Naive thymus-derived CD8-positive, alpha-beta T cell (primary cell): ENCODE measurements around the gene MACROD2. TPM values are rescaled to one million over a fixed set of nuclear protein-coding genes. Genes with fewer than 3 reads are reported as not detected.

Experiments used
- ATAC-seq, 2 donors: fragments of 150-1000 bp; cut with Tn5 transposase in 1 of 2; sonication (Bioruptor Pico), chemical (Tn5 transposase) in 1 of 2; 1 replicate in 1 of 2; 2 replicates in 1 of 2; pipeline ENCODE4 v1.10.0; 2021; ENCODE audit warnings: mild to moderate bottlenecking in 2 of 2, moderate library complexity in 2 of 2
- POLR2A ChIA-PET: fragments of 350-600 bp; sonication (Branson Sonifier 250); formaldehyde crosslinking; loops from one replicate; lab custom pipeline; 2021; ENCODE audit warnings: antibody characterized with exemption; lab: Charles Lee
- DNase-seq, 10 donors: peaks; one replicate each; pipeline versions ENCODE4 v3.0.0 to v3.0.0-alpha.2; 2020 to 2022
- H3K27ac Mint-ChIP-seq, 10 donors: one replicate each; pipeline ENCODE4 v1.8.0; 2020 to 2022; ENCODE audit warnings: mild to moderate bottlenecking in 10 of 10, mixed read lengths in 10 of 10, moderate library complexity in 4 of 10, inconsistent platforms in 1 of 10
- H3K27me3 Mint-ChIP-seq, 5 donors: one replicate each; pipeline ENCODE4 v1.8.0; 2021 to 2022; ENCODE audit warnings: mixed read lengths in 5 of 5
- H3K36me3 Mint-ChIP-seq, 3 donors: one replicate each; pipeline ENCODE4 v1.8.0; 2020 to 2022; ENCODE audit warnings: mixed read lengths in 3 of 3, mild to moderate bottlenecking in 2 of 3, inconsistent platforms in 1 of 3
- H3K4me1 Mint-ChIP-seq, 4 donors: one replicate each; pipeline ENCODE4 v1.8.0; 2021 to 2022; ENCODE audit warnings: mixed read lengths in 4 of 4
- H3K4me3 Mint-ChIP-seq, 10 donors: one replicate each; pipeline ENCODE4 v1.8.0; 2020 to 2022; ENCODE audit warnings: mild to moderate bottlenecking in 10 of 10, mixed read lengths in 10 of 10, moderate library complexity in 6 of 10, inconsistent platforms in 1 of 10
- H3K9me3 Mint-ChIP-seq, 9 donors: one replicate each; pipeline ENCODE4 v1.8.0; 2020 to 2022; ENCODE audit warnings: mixed read lengths in 9 of 9, mild to moderate bottlenecking in 3 of 9, inconsistent platforms in 1 of 9, moderate library complexity in 1 of 9
- polyA plus RNA-seq, 3 donors: library from polyadenylated mRNA; unstranded; fragments of 300-500 nt; fragmentation: Illumina TruSeq; gene quantifications; one replicate each; pipeline ENCODE4 v1.2.3, GENCODE V29; 2021
- total RNA-seq, 8 experiments: library from RNA in 2 of 8; stranded (reverse) in 2 of 8; gene quantifications; one replicate each; pipeline ENCODE4 v1.2.3 and lab custom pipeline; 2021 to 2026

The MACROD2 gene
- total and polyA plus RNA-seq, 5 experiments from 2014 or later, result 0.18 to 1.1 (median 0.60) TPM; not detected in 2

DNA sequence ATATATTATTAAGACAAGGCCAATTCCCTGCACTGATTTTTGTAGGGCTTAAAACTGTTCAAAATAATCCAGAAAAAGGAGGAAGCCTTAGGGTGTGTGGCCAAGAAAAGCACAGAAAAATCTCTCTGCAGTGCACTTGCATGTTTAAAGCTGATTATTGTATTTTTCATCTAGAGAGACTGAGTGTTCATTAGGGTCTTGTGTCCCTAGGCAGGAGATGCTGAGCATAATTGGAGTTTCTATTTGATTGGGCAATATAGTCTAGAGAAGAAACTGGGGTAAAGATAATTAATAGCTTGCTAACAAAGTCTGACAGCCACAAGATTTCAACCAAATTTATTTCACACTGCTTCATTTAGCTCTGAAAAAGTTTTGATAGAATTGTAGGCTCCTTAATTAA, 339.7 kb downstream of the MACROD2 start:
- no peak for DNase-seq
- no peak overlapping the region for H3K27ac Mint-ChIP-seq
- H3K27me3 Mint-ChIP-seq, result peaks cover 0 to 3% (median 0%) of the 10 kb centered on the region in 5 donors
- POLR2A ChIA-PET, result no interaction called here
- H3K36me3 Mint-ChIP-seq, result no peaks in the 10 kb centered on the region
- H3K4me3 Mint-ChIP-seq, result no peak overlapping the region
- peaks cover 0 to 5% (median 0%) of the 10 kb centered on the region in 9 donors for H3K9me3 Mint-ChIP-seq
- no peaks in the 10 kb centered on the region for H3K4me1 Mint-ChIP-seq
- ATAC-seq, result no peak

DNA sequence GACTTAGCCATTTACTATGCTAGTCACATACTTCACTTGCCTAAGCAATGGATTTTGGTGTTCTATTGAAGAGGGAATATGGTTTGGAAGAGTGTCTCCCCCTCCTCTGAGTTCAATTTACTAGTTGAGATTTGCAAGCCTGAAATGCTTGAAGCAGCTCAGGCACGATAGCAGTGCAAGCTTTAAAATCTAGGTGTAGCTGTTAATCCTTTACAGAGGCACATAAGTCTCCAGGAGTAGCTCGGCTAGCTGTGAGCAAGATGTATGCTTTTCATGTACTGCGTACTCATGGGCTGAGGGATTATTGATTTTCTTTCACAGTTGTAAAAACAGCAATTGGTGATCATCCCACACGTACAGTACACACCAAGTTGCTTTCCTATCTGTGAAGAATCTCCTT, 341.4 kb downstream of the MACROD2 start:
- Mint-ChIP-seq H3K4me3 (no peak overlapping the region), H3K4me1 (no peaks in the 10 kb centered on the region), H3K9me3 (peaks cover 0 to 8% (median 0%) of the 10 kb centered on the region in 9 donors), H3K27me3 (peaks cover 0 to 5% (median 0%) of the 10 kb centered on the region in 5 donors), H3K36me3 (no peaks in the 10 kb centered on the region), H3K27ac (no peak overlapping the region)
- ATAC-seq (no peak), DNase-seq (no peak)
- POLR2A ChIA-PET, result no interaction called here

DNA sequence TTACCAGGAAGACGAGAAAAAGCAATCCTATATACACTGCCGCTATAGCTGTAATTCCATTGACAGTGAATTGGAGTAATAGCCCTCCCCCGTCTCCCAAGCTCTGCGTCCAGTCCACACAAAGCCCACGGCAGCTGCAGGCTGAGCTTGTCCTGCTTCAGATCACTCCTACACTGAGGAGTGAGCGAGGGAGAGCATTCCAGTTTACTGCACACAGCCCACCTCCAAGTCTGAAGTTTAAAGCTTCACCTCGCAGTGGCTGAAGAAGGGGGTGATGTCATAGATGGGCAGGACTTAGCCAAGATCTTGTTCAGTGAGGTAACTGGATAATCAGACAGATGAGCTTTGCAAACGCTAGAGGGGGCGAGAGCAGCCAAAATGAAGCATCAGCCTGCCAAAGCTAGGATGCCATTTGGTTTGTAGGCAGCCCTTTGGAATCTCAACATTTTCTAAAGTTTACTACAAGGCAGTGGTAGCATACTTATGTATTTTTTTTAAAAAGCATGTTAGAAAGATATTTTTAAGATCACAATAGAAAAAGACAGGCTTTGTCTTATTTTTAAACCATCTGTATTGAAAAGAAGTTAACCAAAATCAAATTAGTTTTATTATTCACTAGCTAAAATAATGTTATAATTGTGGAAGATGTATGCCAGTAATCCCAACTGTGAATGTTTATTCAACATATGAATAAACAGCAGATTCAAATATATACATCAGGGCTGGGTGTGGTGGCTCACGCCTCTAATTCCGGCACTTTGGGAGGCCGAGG, 342.3 kb downstream of the MACROD2 start, which contains the start of gene FLRT3:
TSS of gene FLRT3 (minus strand) at position 213 of the 772 bp plus-strand sequence. CDS start 10,106 bp downstream, outside the sequence.
- ATAC-seq, result no peak
- no peak within 1 kb of the TSS for H3K27ac Mint-ChIP-seq
- no peak within 1 kb of the TSS for H3K4me3 Mint-ChIP-seq
- peaks cover 0 to 5% (median 0%) of the 10 kb centered on the region in 5 donors for H3K27me3 Mint-ChIP-seq
- no peaks in the 10 kb centered on the region for H3K36me3 Mint-ChIP-seq
- no peak for DNase-seq
- H3K9me3 Mint-ChIP-seq, result peaks cover 0 to 8% (median 0%) of the 10 kb centered on the region in 9 donors
- POLR2A ChIA-PET, result no interaction called here
- H3K4me1 Mint-ChIP-seq, result no peaks in the 10 kb centered on the region

DNA sequence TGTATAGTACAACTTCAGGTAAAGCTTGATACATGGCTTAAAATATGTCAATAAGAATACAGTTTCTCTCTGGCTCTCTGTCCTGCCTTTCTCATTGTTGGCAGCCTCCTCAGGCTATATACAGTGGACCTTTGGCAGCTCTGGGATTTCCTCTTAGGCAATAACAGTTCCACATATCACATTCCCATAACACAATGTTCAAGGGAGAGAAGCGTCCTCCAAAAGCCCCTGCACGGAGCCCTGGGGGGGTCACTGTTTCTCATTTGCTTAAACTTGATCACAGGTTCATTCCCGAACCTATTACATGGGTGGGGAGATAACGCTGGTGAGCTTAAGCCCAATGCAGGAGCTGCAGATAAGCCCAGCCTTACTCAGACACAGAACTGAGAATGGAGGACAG, 346.5 kb downstream of the MACROD2 start:
- DNase-seq (no peak), ATAC-seq (no peak)
- Mint-ChIP-seq H3K27ac (no peak overlapping the region), H3K9me3 (peaks cover 0 to 10% (median 1%) of the 10 kb centered on the region in 9 donors), H3K4me1 (no peaks in the 10 kb centered on the region), H3K4me3 (no peak overlapping the region), H3K36me3 (no peaks in the 10 kb centered on the region), H3K27me3 (peaks cover 0 to 5% (median 0%) of the 10 kb centered on the region in 5 donors)
- POLR2A ChIA-PET, result no interaction called here

DNA sequence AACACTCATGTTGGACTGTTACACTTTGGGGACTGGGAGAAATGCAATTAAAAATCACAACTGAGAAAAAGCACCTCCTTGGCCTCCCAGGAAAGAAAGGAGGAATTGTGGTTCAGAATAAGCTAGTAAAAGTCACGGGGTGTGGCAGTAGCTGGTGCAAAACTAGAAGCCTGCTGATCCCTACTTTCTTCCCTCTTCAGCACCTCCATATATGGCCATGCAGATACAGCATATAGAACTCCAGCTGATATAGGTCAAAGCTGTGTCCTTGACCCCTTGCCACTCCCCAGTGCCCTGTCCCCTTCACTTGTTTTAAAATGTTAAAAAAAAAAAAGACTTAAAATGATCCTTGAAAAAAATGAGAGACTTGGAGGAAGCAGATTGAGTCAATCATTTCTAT, 347.6 kb downstream of the MACROD2 start:
- POLR2A ChIA-PET, result no interaction called here
- peaks cover 0 to 5% (median 0%) of the 10 kb centered on the region in 5 donors for H3K27me3 Mint-ChIP-seq
- no peak for ATAC-seq

DNA sequence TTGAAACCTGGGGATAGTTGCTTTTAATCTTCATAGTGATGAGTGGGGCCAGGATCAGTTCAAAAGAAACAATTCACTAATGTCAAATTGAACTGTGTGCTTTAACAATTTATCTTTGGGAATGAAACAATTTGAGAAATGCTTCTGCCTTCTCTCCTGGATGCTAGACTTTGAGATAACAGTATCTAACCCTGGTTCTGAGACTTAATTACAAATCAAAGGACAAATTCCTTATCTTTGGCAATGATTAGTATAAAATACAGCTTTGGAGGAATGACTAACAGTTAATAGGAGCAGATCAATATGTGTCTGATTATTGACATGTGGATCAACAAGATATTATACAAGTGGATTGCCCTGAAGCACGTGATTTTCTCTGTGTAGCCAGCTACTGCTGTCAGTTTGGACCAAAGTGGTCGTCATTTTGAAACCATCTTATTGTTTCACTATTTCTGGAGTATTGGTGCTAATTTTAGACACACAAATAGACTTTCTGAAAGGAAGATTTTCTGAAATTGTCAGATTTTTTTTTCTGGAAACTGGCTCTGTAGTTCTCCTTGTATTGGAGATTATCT, 348.3 kb downstream of the MACROD2 start:
- H3K4me1 Mint-ChIP-seq, result no peaks in the 10 kb centered on the region
- H3K9me3 Mint-ChIP-seq, result peaks cover 0 to 14% (median 3%) of the 10 kb centered on the region in 9 donors
- POLR2A ChIA-PET, result no interaction called here
- ATAC-seq, result no peak
- peaks cover 0 to 5% (median 0%) of the 10 kb centered on the region in 5 donors for H3K27me3 Mint-ChIP-seq
- no peak overlapping the region for H3K4me3 Mint-ChIP-seq
- DNase-seq, result no peak
- no peak overlapping the region for H3K27ac Mint-ChIP-seq
- H3K36me3 Mint-ChIP-seq, result no peaks in the 10 kb centered on the region

More for the DNA sequence above, 347.6 kb downstream of the MACROD2 start:
- no peak for DNase-seq
- Mint-ChIP-seq H3K9me3 (peaks cover 0 to 14% (median 3%) of the 10 kb centered on the region in 9 donors), H3K4me1 (no peaks in the 10 kb centered on the region), H3K36me3 (no peaks in the 10 kb centered on the region), H3K27ac (no peak overlapping the region), H3K4me3 (no peak overlapping the region)

DNA sequence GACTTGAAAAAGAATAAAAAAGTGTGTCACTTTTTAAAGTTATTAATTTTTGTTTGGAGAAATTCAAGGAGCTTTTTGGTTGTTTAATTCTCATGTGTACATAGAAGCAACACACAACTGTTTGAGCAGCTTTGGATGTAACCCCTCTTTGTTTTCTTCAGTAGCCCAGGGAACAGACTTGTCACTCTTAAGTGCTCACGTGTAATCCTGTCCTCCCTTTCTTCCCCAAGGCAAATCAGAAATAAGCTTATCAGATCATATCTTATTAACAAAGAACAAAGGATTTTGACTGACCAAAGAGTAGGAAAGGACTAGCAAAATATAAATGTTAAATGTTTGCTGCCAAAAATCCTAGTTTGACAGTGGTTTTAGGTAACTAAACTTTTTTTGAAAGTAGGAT, 349.4 kb downstream of the MACROD2 start:
- Mint-ChIP-seq H3K4me1 (no peaks in the 10 kb centered on the region), H3K27ac (no peak overlapping the region), H3K27me3 (peaks cover 0 to 5% (median 0%) of the 10 kb centered on the region in 5 donors), H3K36me3 (no peaks in the 10 kb centered on the region), H3K4me3 (no peak overlapping the region), H3K9me3 (peaks cover 0 to 13% (median 3%) of the 10 kb centered on the region in 9 donors)
- POLR2A ChIA-PET, result no interaction called here
- ATAC-seq (no peak), DNase-seq (no peak)

DNA sequence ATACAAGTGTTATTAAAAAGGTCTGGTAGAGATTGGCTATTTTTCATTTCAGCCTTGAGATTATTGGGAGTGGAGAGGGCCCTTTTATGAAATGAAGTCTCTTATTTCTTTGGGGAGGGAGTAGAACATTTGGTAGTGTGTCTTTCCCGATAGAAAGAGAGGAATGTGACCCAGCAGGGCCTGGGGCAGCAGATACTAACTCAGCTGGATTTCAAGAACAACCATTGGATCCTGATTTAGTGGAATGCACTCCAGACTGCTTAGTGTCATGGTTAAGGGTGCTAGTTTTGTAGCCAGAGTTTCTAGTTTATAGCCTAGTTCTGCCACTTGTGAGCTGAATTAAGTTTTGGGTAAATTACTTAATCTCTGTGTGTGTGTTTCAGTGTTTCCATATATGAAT, 360.5 kb downstream of the MACROD2 start:
- Mint-ChIP-seq H3K36me3 (no peaks in the 10 kb centered on the region), H3K4me1 (no peaks in the 10 kb centered on the region), H3K4me3 (no peak overlapping the region), H3K9me3 (peaks cover 2 to 10% (median 7%) of the 10 kb centered on the region in 9 donors), H3K27ac (no peak overlapping the region), H3K27me3 (no peaks in the 10 kb centered on the region)
- ATAC-seq (no peak), DNase-seq (no peak)
- POLR2A ChIA-PET, result no interaction called here

DNA sequence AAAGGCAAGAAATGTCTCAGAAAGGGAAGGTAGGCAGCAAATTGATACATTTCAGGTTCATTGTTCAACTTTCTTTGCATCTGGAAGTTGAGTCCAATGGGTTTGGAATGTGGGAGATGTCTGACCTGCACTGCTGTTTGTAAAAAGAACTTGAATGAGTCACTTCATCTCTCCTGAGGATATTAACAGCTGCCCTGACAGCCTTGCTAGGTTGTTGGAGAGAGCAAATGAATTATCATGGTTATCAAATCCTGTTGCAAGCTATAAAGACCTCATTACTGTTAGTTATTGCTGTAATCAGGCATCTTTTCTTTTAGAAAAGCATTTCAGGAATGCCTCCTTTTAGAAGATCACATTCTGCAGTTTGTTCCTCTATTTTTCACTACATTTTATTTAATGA, 365.1 kb downstream of the MACROD2 start:
- no peak overlapping the region for H3K4me3 Mint-ChIP-seq
- no peak for ATAC-seq
- H3K36me3 Mint-ChIP-seq, result no peaks in the 10 kb centered on the region
- H3K9me3 Mint-ChIP-seq, result peaks cover 0 to 16% (median 6%) of the 10 kb centered on the region in 9 donors
- no peaks in the 10 kb centered on the region for H3K27me3 Mint-ChIP-seq
- POLR2A ChIA-PET, result no interaction called here
- no peak overlapping the region for H3K27ac Mint-ChIP-seq
- DNase-seq, result no peak
- no peaks in the 10 kb centered on the region for H3K4me1 Mint-ChIP-seq

DNA sequence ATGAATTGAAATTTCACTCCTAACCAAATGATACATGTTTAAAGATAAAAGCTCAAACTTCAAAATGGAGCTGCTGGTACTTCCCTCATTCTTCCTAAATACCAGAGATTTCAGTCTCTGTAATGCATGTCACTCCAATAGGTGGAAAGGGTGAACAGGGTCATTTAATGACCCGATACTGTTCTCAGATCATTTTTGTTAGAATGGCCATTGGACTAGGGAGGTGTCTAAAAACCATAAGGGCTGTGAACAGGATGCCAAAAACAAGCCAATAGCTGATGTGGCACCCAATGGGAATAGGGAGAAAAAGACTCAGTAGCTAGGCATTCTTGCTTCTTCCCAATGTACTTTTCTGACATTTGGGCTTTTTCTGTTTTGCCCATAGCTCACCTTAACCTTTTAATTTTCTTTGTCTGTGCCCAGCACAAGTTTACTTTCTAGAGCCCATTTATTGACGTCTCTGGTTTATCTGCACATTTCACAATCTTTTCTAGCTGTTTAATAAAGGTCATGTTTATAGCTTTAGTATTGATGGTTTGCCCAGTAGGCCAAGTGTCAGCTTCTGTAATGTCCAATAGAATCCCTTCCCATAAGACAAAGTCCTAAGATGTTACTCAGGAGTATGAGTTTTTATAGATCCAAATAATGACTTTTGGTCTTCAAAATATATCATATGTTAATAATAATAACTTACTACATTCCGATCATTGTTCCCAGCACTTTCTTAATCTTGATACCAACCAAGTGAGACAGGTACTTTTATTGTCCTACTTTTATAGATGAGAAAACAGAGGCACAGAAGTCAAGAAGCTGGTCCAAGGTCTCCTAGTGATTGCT, 366.4 kb downstream of the MACROD2 start:
- POLR2A ChIA-PET, result no interaction called here
- DNase-seq (no peak), ATAC-seq (no peak)
- Mint-ChIP-seq H3K4me1 (no peaks in the 10 kb centered on the region), H3K27me3 (no peaks in the 10 kb centered on the region), H3K9me3 (peaks cover 0 to 20% (median 11%) of the 10 kb centered on the region in 9 donors), H3K36me3 (no peaks in the 10 kb centered on the region), H3K27ac (no peak overlapping the region), H3K4me3 (no peak overlapping the region)

DNA sequence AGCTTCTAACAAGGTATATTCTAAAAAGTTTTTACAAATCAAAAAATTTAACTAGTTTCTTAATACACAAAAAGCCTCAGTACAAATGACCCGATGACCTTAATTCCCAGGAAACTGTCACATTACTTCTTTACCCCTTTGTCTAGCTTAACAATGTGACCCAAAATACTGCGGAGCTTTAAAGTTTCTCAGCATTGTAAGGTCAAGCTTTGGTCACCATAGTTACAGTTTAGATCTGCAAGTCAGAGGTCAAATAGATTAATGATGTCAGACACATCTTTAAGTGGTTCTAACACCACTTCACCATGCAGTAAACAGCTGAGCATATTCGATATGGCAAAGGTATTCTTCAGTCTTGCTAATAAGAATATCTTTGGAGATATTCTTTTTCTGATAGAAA, 378.9 kb downstream of the MACROD2 start:
- no peak for DNase-seq
- POLR2A ChIA-PET, result no interaction called here
- H3K36me3 Mint-ChIP-seq, result no peaks in the 10 kb centered on the region
- H3K4me1 Mint-ChIP-seq, result no peaks in the 10 kb centered on the region
- ATAC-seq, result no peak
- H3K27me3 Mint-ChIP-seq, result peaks cover 0 to 2% (median 0%) of the 10 kb centered on the region in 5 donors
- no peak overlapping the region for H3K27ac Mint-ChIP-seq
- H3K4me3 Mint-ChIP-seq, result no peak overlapping the region
- H3K9me3 Mint-ChIP-seq, result peaks cover 0 to 10% (median 0%) of the 10 kb centered on the region in 9 donors

DNA sequence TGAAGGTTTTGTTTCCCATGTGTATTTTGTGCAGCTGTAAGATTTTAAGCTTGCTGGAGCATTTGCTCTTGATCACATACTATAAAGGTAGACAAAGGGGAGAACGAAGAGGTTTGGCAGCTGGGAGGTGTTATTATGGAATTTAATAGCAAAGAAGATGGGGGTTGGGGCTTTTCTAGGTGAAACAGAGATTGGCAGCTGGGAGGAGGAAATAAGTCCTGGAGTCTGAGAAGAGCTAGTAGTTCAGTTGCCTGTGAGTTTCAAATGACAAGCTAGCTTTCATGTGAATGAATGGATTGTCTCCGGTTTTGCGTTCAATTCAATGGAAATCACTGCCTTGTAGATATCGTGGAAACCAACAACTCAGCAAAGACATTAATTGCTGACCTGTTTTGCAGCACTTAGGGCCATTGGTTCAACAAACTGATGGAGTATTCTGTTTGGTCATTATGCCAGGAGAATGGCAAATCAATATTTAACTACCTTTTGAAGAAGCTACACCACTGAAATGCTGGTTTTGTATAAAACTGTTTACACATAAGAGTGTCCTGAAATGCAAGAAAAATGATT, 380.2 kb downstream of the MACROD2 start:
- Mint-ChIP-seq H3K36me3 (no peaks in the 10 kb centered on the region), H3K27me3 (peaks cover 0 to 2% (median 0%) of the 10 kb centered on the region in 5 donors), H3K4me3 (no peak overlapping the region), H3K4me1 (no peaks in the 10 kb centered on the region), H3K9me3 (peaks cover 0 to 10% (median 0%) of the 10 kb centered on the region in 9 donors), H3K27ac (no peak overlapping the region)
- DNase-seq (no peak), ATAC-seq (no peak)
- POLR2A ChIA-PET, result no interaction called here
